ENCODE measurements around the gene CERS2. TPM values are rescaled to one million over a fixed set of nuclear protein-coding genes. Genes with fewer than 3 reads are reported as not detected.

The CERS2 gene
- total and polyA plus RNA-seq, 2 of the 4 experiments (the other 2 are of a cell fraction): 118 to 127 TPM

DNA sequence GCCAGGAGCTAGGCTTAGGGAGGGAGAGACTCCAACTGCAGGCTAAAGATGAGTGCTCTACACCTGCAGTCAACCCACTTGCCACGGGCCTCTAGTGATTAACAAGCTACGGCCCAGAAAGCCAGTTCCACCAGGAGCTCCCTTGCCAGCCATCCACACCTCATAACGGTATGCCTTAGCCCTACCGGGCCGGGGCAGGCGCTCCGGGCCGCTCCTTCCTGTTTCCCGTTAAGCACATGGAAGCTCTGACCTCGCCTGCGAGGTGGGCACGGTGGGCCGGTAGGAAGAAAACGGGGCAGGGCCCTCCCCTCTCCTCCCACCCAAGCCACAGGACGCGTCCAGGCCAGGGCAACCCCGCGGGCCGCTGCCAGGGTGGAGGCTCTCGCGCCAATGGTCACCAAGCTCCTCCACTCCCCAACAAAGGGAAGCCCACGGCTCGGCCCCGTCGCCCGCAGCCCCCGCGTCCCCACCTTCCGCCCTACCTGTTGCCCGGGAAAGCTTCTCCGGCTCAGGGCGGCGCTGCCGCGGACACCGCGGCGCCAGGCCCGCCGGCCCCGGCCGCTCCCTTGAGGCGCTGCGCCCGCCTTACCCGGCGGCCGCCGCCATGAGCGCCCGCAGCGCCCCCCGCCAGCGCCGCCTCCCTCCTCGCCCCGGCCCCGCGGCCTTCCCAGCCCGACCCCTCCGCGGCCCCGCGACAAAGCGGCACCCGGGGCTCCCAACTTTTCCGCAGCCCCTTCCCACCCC is 627 bp downstream of the CERS2 start:
- no TSS peak for BruUV-seq (replicated peaks)
- CTCF ChIA-PET: no interaction called here
- peak overlapping the region; percentile 98 for H2AK9ac ChIP-seq (replicated peaks; ENCODE audit: low read depth, low read length, poor library complexity)
- H3K27ac ChIP-seq (ENCODE audit: insufficient read depth, low read length): peak overlapping the region; percentile 86
- H4K5ac ChIP-seq (ENCODE audit: low read depth, low read length): peak overlapping the region; percentile 56
- peak overlapping the region; percentile 74 for H2BK5ac ChIP-seq (ENCODE audit: low read depth, low read length, poor library complexity, severe bottlenecking)
- no peaks in the 10 kb centered on the region for H3K9me3 ChIP-seq (ENCODE audit: control insufficient read depth, insufficient read depth, low read length)
- peaks cover 47% of the 10 kb centered on the region for H4K20me1 ChIP-seq (ENCODE audit: insufficient read depth, low read length)
- H2AFZ ChIP-seq (replicated peaks; ENCODE audit: low read length, poor library complexity): peak overlapping the region; percentile 89
- no peak overlapping the region for H2BK20ac ChIP-seq (ENCODE audit: low read depth, low read length)
- H3K36me3 ChIP-seq (ENCODE audit: control insufficient read depth, insufficient read depth, low read length): no peaks in the 10 kb centered on the region
- intact Hi-C loops (cut with micrococcal nuclease): no loop called here
- DNase-seq (no peak), ATAC-seq (ENCODE audit: low read depth) (peak; percentile 33)
- peak overlapping the region; percentile 93 for H3K4ac ChIP-seq (ENCODE audit: low read depth, low read length)
- in situ Hi-C loops (cut with MboI; ENCODE audit: low sequenced_read_pairs): loop anchor here (10.0 kb wide), 1 partner anchor 61 kb away; the partner anchor contains the start of gene BNIPL
- peak overlapping the region; percentile 80 to 81; a peak in 3 of 4 replicates for H4K8ac ChIP-seq (ENCODE audit: low read depth in 2 of 2, low read length in 2 of 2)
- H3K9ac ChIP-seq (ENCODE audit: low read depth, low read length): peak overlapping the region; percentile 94
- peak overlapping the region; percentile 54 for H3K56ac ChIP-seq (ENCODE audit: extremely low read depth, insufficient read depth, low read length)
- H3K18ac ChIP-seq (ENCODE audit: low read depth, low read length): peak overlapping the region; percentile 16; the same call in 1 of the 2 replicates
- WGBS, 2 experiments (ENCODE audit: extremely low coverage in 2 of 2, insufficient read length in 1 of 2): 0% methylated on average over 28 of the region's 67 CpGs; no CpG with 5 or more reads in 1 of the 2 experiments
- H3K27me3 ChIP-seq (ENCODE audit: control insufficient read depth, insufficient read depth, low read length): no peaks in the 10 kb centered on the region
- H2BK15ac ChIP-seq (ENCODE audit: low read depth, low read length): no peak overlapping the region
- H2BK120ac ChIP-seq (ENCODE audit: low read depth, low read length): peak overlapping the region; percentile 47; the same call in 1 of the 2 replicates
- peak overlapping the region; percentile 82 for H3K14ac ChIP-seq (replicated peaks; ENCODE audit: low read depth, low read length)
- peak overlapping the region; percentile 81 for H4K91ac ChIP-seq (ENCODE audit: insufficient read depth, low read depth, low read length)
- dilution Hi-C loops (cut with HindIII; ENCODE audit: low sequenced_read_pairs, unreplicated experiment): no loop called here
- POLR2A ChIA-PET (ENCODE audit: unreplicated experiment): interaction anchor here (0.6 kb wide), 1 partner anchor 244 kb away, joined by 4 read pairs; no protein-coding TSS in a partner anchor
- peak overlapping the region; percentile 96 for H3K4me2 ChIP-seq (ENCODE audit: low read depth, low read length)
- peak overlapping the region; percentile 97 for H3K23ac ChIP-seq (ENCODE audit: low read depth, low read length)
- H3K79me1 ChIP-seq (ENCODE audit: low read depth in 1 of 2, low read length in 2 of 2): peaks cover 3 to 50% of the 10 kb centered on the region in 2 experiments; a peak in 2 of 4 replicates
- H2AK5ac ChIP-seq (ENCODE audit: low read depth, low read length): peak overlapping the region; percentile 94
- peak overlapping the region; percentile 64 for H3K4me3 ChIP-seq (ENCODE audit: insufficient read depth, low read depth, low read length)
- no peak for TF ChIP-seq CHD1 (IDR thresholded peaks at IDR 0.05; ENCODE audit: low read depth, low read length)
- TF ChIP-seq RAD21 (IDR thresholded peaks at IDR 0.05; ENCODE audit: low read length): no peak
- TF ChIP-seq, protein P1, sequence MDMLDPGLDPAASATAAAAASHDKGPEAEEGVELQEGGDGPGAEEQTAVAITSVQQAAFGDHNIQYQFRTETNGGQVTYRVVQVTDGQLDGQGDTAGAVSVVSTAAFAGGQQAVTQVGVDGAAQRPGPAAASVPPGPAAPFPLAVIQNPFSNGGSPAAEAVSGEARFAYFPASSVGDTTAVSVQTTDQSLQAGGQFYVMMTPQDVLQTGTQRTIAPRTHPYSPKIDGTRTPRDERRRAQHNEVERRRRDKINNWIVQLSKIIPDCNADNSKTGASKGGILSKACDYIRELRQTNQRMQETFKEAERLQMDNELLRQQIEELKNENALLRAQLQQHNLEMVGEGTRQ (IDR thresholded peaks at IDR 0.05; ENCODE audit: low read depth, low read length): no peak
- no peak for TF ChIP-seq POLR2A (IDR thresholded peaks at IDR 0.05; ENCODE audit: low read depth, low read length)
- no peak for TF ChIP-seq BHLHE40 (IDR thresholded peaks at IDR 0.05; ENCODE audit: low read depth, low read length)
- no peak for TF ChIP-seq MXI1 (IDR thresholded peaks at IDR 0.05; ENCODE audit: borderline replicate concordance, low read depth, low read length)
- TF ChIP-seq CEBPB (IDR thresholded peaks at IDR 0.05; ENCODE audit: low read depth, low read length): no peak
- TF ChIP-seq NFE2L2 (IDR thresholded peaks at IDR 0.05; ENCODE audit: low read depth, low read length): no peak
- TF ChIP-seq FOS (IDR thresholded peaks at IDR 0.05; ENCODE audit: low read depth, low read length): no peak
- no peak for TF ChIP-seq MAZ (IDR thresholded peaks at IDR 0.05; ENCODE audit: borderline replicate concordance, low read depth, low read length)
- TF ChIP-seq, protein P2, sequence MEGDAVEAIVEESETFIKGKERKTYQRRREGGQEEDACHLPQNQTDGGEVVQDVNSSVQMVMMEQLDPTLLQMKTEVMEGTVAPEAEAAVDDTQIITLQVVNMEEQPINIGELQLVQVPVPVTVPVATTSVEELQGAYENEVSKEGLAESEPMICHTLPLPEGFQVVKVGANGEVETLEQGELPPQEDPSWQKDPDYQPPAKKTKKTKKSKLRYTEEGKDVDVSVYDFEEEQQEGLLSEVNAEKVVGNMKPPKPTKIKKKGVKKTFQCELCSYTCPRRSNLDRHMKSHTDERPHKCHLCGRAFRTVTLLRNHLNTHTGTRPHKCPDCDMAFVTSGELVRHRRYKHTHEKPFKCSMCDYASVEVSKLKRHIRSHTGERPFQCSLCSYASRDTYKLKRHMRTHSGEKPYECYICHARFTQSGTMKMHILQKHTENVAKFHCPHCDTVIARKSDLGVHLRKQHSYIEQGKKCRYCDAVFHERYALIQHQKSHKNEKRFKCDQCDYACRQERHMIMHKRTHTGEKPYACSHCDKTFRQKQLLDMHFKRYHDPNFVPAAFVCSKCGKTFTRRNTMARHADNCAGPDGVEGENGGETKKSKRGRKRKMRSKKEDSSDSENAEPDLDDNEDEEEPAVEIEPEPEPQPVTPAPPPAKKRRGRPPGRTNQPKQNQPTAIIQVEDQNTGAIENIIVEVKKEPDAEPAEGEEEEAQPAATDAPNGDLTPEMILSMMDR (conservative IDR thresholded peaks at IDR 0.05; ENCODE audit: low read depth, low read length): no peak
- no peak for TF ChIP-seq RCOR1 (IDR thresholded peaks at IDR 0.05; ENCODE audit: insufficient replicate concordance, low read length)
- no peak for TF ChIP-seq MAFK (IDR thresholded peaks at IDR 0.05; ENCODE audit: low read depth, low read length)
- H3K4me1 ChIP-seq (ENCODE audit: control insufficient read depth, insufficient read depth, low read length): peaks cover 36% of the 10 kb centered on the region
- H3K9me1 ChIP-seq (ENCODE audit: insufficient read depth, low read length): peaks cover 38% of the 10 kb centered on the region
